Measurements from ENCODE around the gene SIRT3.
"Not testable (repeated sequence)": the region's sequence is repeated elsewhere in the genome, so short reads cannot be mapped to it uniquely, and the experiment has no call there.

The SIRT3 gene

GRCh38 chr11:189200-189783, 46.9 kb downstream of the SIRT3 start:
- POLR2A ChIA-PET; CTCF ChIA-PET; DNase-seq (ENCODE audit: extremely low spot score): not testable (repeated sequence)

- DNase-seq (ENCODE audit: extremely low spot score); POLR2A ChIA-PET; CTCF ChIA-PET: not testable (repeated sequence)
Observed at GRCh38 chr11:180242-180641, 55.9 kb downstream of the SIRT3 start.

Data from HEK293T (cell line).